PC-9 (cell line): ENCODE results near the gene KRT9. TPM values are rescaled to one million over a fixed set of nuclear protein-coding genes. Genes with fewer than 3 reads are reported as not detected.
A peak's percentile ranks its signal among the peaks of the same experiment; 100 is the strongest.

ENCODE experiments used
- BruUV-seq: library from RNA; stranded (reverse); fragments of 400-500 nt; replicated peaks from 2 replicates; lab custom pipeline; 2021; lab: Mats Ljungman, UMichigan
- CTCF ChIA-PET: fragments of 300-600 bp; sonication (Branson Sonifier 250); formaldehyde crosslinking; loops from one replicate; lab custom pipeline; 2022; ENCODE audit warnings: antibody characterized with exemption; lab: Charles Lee
- POLR2A ChIA-PET: fragments of 300-600 bp; sonication (Branson Sonifier 250); formaldehyde crosslinking; loops from one replicate; lab custom pipeline; 2022; ENCODE audit warnings: antibody characterized with exemption; ENCODE audit not compliant: unreplicated experiment; lab: Charles Lee
- DNase-seq, 2 experiments: peaks; one replicate each; pipeline versions ENCODE4 v3.0.0 to v3.0.0-alpha.2; 2015 to 2022; ENCODE audit warnings: mixed read lengths in 1 of 2
- H2AFZ ChIP-seq: fragments of 200-600 bp; sonication (generic); 2 replicates; pipeline ENCODE4 v1.8.1; 2017; ENCODE audit warnings: antibody characterized with exemption
- H3F3A ChIP-seq: fragments of 200-600 bp; sonication (generic); 2 replicates; pipeline ENCODE4 v1.8.1; 2017; ENCODE audit warnings: antibody characterized with exemption, mild to moderate bottlenecking, low read depth; ENCODE audit not compliant: insufficient read depth
- H3K27ac ChIP-seq: fragments of 200-600 bp; sonication (generic); 2 replicates; pipeline ENCODE4 v1.6.1; 2016; ENCODE audit warnings: mixed run types
- H3K27me3 ChIP-seq: fragments of 200-600 bp; sonication (generic); 2 replicates; pipeline ENCODE4 v1.6.1; 2016; ENCODE audit warnings: low read depth, mixed run types; ENCODE audit not compliant: insufficient read depth
- H3K36me3 ChIP-seq: fragments of 200-600 bp; sonication (generic); 2 replicates; pipeline ENCODE4 v1.6.1; 2016; ENCODE audit warnings: low read depth, mixed run types
- H3K4me1 ChIP-seq: fragments of 200-600 bp; sonication (generic); replicated peaks from 2 replicates; pipeline ENCODE4 v1.6.1; 2016; ENCODE audit warnings: mixed run types; ENCODE audit not compliant: insufficient read depth
- H3K4me2 ChIP-seq: fragments of 200-600 bp; sonication (generic); 2 replicates; pipeline ENCODE4 v1.6.1; 2017; ENCODE audit warnings: mixed run types
- H3K4me3 ChIP-seq: fragments of 200-600 bp; sonication (generic); 2 replicates; pipeline ENCODE4 v1.6.1; 2016; ENCODE audit warnings: mixed run types
- H3K79me2 ChIP-seq: fragments of 200-600 bp; sonication (generic); 2 replicates; pipeline ENCODE4 v1.6.1; 2017; ENCODE audit warnings: low read depth, mixed run types
- H3K9me2 ChIP-seq: fragments of 200-600 bp; sonication (generic); 2 replicates; pipeline ENCODE4 v1.8.1; 2017; ENCODE audit warnings: mild to moderate bottlenecking; ENCODE audit not compliant: insufficient read depth
- H3K9me3 ChIP-seq: fragments of 200-600 bp; sonication (generic); 2 replicates; pipeline ENCODE4 v1.8.1; 2016; ENCODE audit warnings: low read depth; ENCODE audit not compliant: insufficient read depth
- H4K20me1 ChIP-seq: fragments of 200-600 bp; sonication (generic); 2 replicates; pipeline ENCODE4 v1.8.1; 2017; ENCODE audit not compliant: insufficient read depth
- CTCF ChIP-seq: fragments of 200-600 bp; sonication (generic); conservative IDR thresholded peaks from 2 replicates; pipeline ENCODE4 v1.6.1; 2017; ENCODE audit warnings: mixed run types, antibody characterized with exemption, mild to moderate bottlenecking, moderate library complexity
- EZH2 ChIP-seq: fragments of 200-600 bp; sonication (generic); IDR thresholded peaks from 2 replicates; pipeline ENCODE4 v1.8.0; 2017; ENCODE audit warnings: antibody characterized with exemption, low read depth
- intact Hi-C: fragments of 100-400 bp; cut with micrococcal nuclease; formaldehyde crosslinking; loops from one replicate; pipeline ENCODE4 v1.10.0; 2022; ENCODE audit not compliant: unreplicated experiment
- total RNA-seq: library from RNA; stranded (reverse); gene quantifications from 2 replicates; pipeline ENCODE4 v1.2.3, GENCODE V29; 2021

The KRT9 gene
- total RNA-seq, 1 experiment from 2014 or later: 0.55 TPM

DNA sequence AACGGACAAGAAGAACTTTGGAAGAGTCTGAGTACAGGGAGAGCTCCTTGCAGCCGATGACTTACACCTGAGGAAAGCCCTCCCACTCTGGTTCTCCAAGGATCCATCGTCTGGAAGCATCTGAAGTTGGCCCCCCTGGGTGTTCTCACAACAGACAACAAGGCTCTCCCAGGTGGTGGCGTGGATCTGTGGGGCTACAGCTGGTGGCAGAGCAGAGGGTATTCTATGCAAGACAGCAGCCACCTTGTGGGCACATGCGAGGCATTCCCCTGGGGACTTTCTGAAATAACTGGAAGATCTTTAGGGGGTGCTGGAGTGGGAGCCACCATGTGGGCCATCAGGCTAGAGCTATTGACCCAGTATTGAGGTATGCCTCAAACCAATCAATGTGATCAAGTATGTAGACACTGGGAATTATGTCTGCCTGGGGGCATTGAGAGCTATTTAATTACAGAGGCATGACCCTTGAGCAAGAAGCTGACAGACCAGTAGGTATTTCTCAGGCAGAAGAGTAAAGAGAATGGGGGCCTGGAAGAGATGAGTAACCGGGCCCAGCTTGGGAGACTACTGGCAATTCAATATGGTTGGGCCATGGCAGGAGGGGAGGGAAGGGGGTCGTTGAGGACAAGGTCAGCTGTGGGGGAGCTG, 36.8 kb downstream of the KRT9 start:
- H4K20me1 ChIP-seq: no peaks in the 10 kb centered on the region
- peak in 1 of 2 experiments; percentile 56 for DNase-seq
- TF ChIP-seq CTCF (no peak; the same call in 1 of the 2 replicates), EZH2 (no peak)
- peaks cover 7% of the 10 kb centered on the region; the same call in 1 of the 2 replicates for H3K79me2 ChIP-seq
- intact Hi-C loops: no loop called here
- H3K27me3 ChIP-seq: no peaks in the 10 kb centered on the region
- no peaks in the 10 kb centered on the region for H3K9me3 ChIP-seq
- peaks cover 70% of the 10 kb centered on the region for H3F3A ChIP-seq
- H3K9me2 ChIP-seq: no peaks in the 10 kb centered on the region
- no TSS peak for BruUV-seq
- ChIA-PET CTCF (interaction anchor here (0.6 to 1.9 kb wide), 2 partner anchors 14 to 633 kb away, joined by 4 to 6 read pairs; no protein-coding TSS in a partner anchor), POLR2A (interaction anchor here (0.5 to 0.6 kb wide), 2 partner anchors 431 to 626 kb away, joined by 3 to 4 read pairs; partner anchors contain the start of gene CNP)
- H3K4me2 ChIP-seq: peak overlapping the region; percentile 75
- no peak overlapping the region for H2AFZ ChIP-seq
- no peak overlapping the region for H3K4me3 ChIP-seq
- H3K36me3 ChIP-seq: no peaks in the 10 kb centered on the region
- peak overlapping the region; percentile 80 for H3K27ac ChIP-seq
- H3K4me1 ChIP-seq: peaks cover 96% of the 10 kb centered on the region

DNA sequence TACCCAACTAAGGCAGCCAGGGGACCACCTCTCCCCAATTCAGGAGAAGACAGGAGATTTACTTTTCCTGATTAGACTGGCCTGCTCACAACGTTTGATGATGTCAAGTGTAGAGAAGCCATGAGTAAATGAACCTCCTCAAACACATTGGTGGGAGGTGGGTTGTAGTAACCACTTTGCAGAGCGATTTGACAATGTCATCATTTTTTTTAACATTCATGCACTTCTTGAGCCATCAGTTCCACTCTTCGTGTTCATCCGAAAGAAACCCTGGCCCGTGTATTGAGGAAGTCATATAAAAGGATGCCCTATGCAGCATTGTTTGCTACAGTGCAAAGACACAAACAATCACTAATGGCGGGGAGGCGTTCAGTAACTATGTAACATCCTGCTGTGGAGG, 38.2 kb downstream of the KRT9 start:
- TF ChIP-seq EZH2 (no peak), CTCF (no peak)
- DNase-seq: no peak
- Histone ChIP-seq H3F3A (peaks cover 72% of the 10 kb centered on the region), H3K36me3 (no peaks in the 10 kb centered on the region), H3K9me3 (no peaks in the 10 kb centered on the region), H3K27ac (no peak overlapping the region), H2AFZ (no peak overlapping the region), H3K79me2 (peaks cover 11% of the 10 kb centered on the region), H3K27me3 (no peaks in the 10 kb centered on the region), H3K4me2 (no peak overlapping the region), H3K9me2 (no peaks in the 10 kb centered on the region), H3K4me1 (peaks cover 96% of the 10 kb centered on the region), H4K20me1 (no peaks in the 10 kb centered on the region), H3K4me3 (no peak overlapping the region)
- BruUV-seq: no TSS peak
- CTCF ChIA-PET: interaction anchor here (0.6 kb wide), 1 partner anchor 611 kb away, joined by 3 read pairs; no protein-coding TSS in a partner anchor
- intact Hi-C loops: no loop called here
- POLR2A ChIA-PET: interaction anchor here (0.6 to 0.7 kb wide), 4 partner anchors 16 to 155 kb away, joined by 4 to 10 read pairs (median 8); partner anchors contain the start of gene EIF1

GRCh38 chr17:41532947-41533570, 38.8 kb downstream of the KRT9 start:
- no TSS peak for BruUV-seq
- intact Hi-C loops: no loop called here
- Histone ChIP-seq H2AFZ (no peak overlapping the region), H3K27me3 (no peaks in the 10 kb centered on the region), H3F3A (peaks cover 70% of the 10 kb centered on the region), H3K79me2 (peaks cover 14% of the 10 kb centered on the region), H3K9me3 (no peaks in the 10 kb centered on the region), H3K4me3 (no peak overlapping the region), H3K36me3 (no peaks in the 10 kb centered on the region), H3K27ac (no peak overlapping the region), H3K9me2 (no peaks in the 10 kb centered on the region), H3K4me1 (peaks cover 93% of the 10 kb centered on the region), H3K4me2 (peak overlapping the region; percentile 29; the same call in 1 of the 2 replicates), H4K20me1 (no peaks in the 10 kb centered on the region)
- POLR2A ChIA-PET: interaction anchor here (0.6 to 0.7 kb wide), 5 partner anchors 16 to 251 kb away, joined by 4 to 10 read pairs (median 5); no protein-coding TSS in a partner anchor
- CTCF ChIA-PET: interaction anchor here (0.6 kb wide), 1 partner anchor 612 kb away, joined by 3 read pairs; no protein-coding TSS in a partner anchor
- TF ChIP-seq CTCF: no peak
- DNase-seq: peak in 1 of 2 experiments; percentile 44
